ENCODE data around the gene DHX35. TPM values are rescaled to one million over a fixed set of nuclear protein-coding genes. Genes with fewer than 3 reads are reported as not detected.
A peak's percentile ranks its signal among the peaks of the same experiment; 100 is the strongest.

Gene DHX35
- total and polyA plus RNA-seq, 2 of the 13 experiments (the other 11 are each of a cell fraction or from before 2014, with no cell fraction given): 25.8 to 28.7 TPM

DNA sequence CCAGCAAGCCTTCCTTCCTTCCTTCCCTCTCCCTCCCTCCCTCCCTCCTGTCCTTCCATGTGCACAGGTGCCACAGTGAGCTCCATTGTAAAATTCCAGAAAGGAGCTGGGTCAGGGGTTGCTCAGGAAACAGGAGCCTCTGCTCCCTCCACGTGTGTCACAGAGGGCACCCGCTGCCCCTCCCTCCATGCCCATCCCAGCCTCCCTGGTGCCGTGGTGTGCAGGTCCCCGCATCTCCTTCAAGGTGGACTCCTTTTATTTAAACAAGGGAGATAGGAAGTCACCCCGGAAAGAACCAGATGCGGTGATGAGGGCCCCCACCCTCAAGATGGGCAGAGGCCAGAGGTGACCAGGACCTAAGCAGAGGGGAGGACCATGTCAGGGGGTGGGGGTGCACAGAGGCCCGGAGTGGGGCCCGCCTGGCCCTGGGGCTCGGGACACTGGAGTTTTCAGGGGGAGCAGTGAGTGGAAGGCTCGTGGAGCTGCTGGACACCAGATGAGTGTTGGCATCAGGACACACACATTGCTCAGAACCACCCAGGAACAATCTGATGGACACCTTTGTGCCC is 85.4 kb downstream of the DHX35 start:
- Histone ChIP-seq H4K20me1 (ENCODE audit: insufficient read depth, low read length) (no peaks in the 10 kb centered on the region), H3K27me3 (ENCODE audit: control insufficient read depth in 1 of 2, insufficient read depth in 2 of 2, low read length in 2 of 2) (peaks cover 0 to 5% of the 10 kb centered on the region in 2 experiments; a peak in 2 of 5 replicates), H3K4me2 (ENCODE audit: low read depth, low read length) (no peak overlapping the region), H3K27ac (ENCODE audit: extremely low read length, insufficient read depth, low read length) (no peak overlapping the region), H2AFZ (ENCODE audit: low read length) (no peak overlapping the region), H3K79me2 (ENCODE audit: insufficient read depth, low read length) (no peaks in the 10 kb centered on the region), H3K4me1 (ENCODE audit: insufficient read depth, low read length) (peaks cover 22% of the 10 kb centered on the region), H3K4me3 (replicated peaks in 1 of 3; ENCODE audit: insufficient read depth in 1 of 3, low read depth in 2 of 3, low read length in 3 of 3) (no peak overlapping the region), H3K9ac (ENCODE audit: insufficient read depth, low read depth, low read length) (no peak overlapping the region), H3K36me3 (replicated peaks in 1 of 2; ENCODE audit: control insufficient read depth in 1 of 2, insufficient read depth in 2 of 2, low read length in 2 of 2) (peaks cover 8 to 9% of the 10 kb centered on the region in 2 experiments; a peak in 4 of 5 replicates), H3K9me3 (ENCODE audit: low read length) (no peaks in the 10 kb centered on the region)
- DNase-seq (ENCODE audit: low spot score) (no peak), FAIRE-seq (no peak), ATAC-seq (peak; percentile 0; the same call in 1 of the 3 replicates)
- intact Hi-C loops (cut with micrococcal nuclease; ENCODE audit: unreplicated experiment) (loop anchor here (5.0 to 10.0 kb wide), 2 partner anchors 83 to 400 kb away; partner anchors contain the start of gene DHX35), in situ Hi-C loops (cut with HindIII; ENCODE audit: extremely low pct_ligation_motif_present, low pct_unique_long_range_greater_than_20kb) (loop anchor here (5.0 to 25.0 kb wide), 3 partner anchors 35 to 410 kb away; no protein-coding TSS in a partner anchor)
- POLR2A ChIA-PET: interaction anchor here (1.1 kb wide), 1 partner anchor 86 kb away, joined by 3 read pairs; the partner anchor contains the start of gene DHX35
- CTCF ChIA-PET (ENCODE audit: low intra/inter-chr PET ratio, low total read pairs): interaction anchor here (0.6 to 4.8 kb wide), 5 partner anchors 27 to 153 kb away, joined by 3 to 96 read pairs (median 3); partner anchors contain the start of gene FAM83D
- WGBS (ENCODE audit: low lambda C conversion rate): 74% methylated on average over 10 of the region's 10 CpGs
- no TSS peak for BruUV-seq (replicated peaks)
- no peak for TF ChIP-seq BRD4 (CRISPR knock-in tag; IDR thresholded peaks at IDR 0.05)
- 0 out of 2 replicates have a peak, but pooled peaks have one; percentile 25 for TF ChIP-seq BORCS8-MEF2B (CRISPR knock-in tag; IDR thresholded peaks at IDR 0.05)
- TF ChIP-seq NFAT5 (CRISPR knock-in tag; IDR thresholded peaks at IDR 0.05): 0 out of 2 replicates have a peak, but pooled peaks have one; percentile 45
- TF ChIP-seq MAZ (IDR thresholded peaks at IDR 0.05; ENCODE audit: borderline replicate concordance, low read depth, low read length): no peak
- 0 out of 2 replicates have a peak, but pooled peaks have one; percentile 1 for TF ChIP-seq MAZ (CRISPR knock-in tag; IDR thresholded peaks at IDR 0.05; ENCODE audit: low read depth)
- 0 out of 2 replicates have a peak, but pooled peaks have one; percentile 16 for TF ChIP-seq ZNF737 (CRISPR knock-in tag; IDR thresholded peaks at IDR 0.05; ENCODE audit: borderline replicate concordance)
- no peak for TF ChIP-seq FOXP1 (IDR thresholded peaks at IDR 0.05)
- no peak for TF ChIP-seq FOXP1 (CRISPR knock-in tag; IDR thresholded peaks at IDR 0.05)
- TF ChIP-seq, protein P1, sequence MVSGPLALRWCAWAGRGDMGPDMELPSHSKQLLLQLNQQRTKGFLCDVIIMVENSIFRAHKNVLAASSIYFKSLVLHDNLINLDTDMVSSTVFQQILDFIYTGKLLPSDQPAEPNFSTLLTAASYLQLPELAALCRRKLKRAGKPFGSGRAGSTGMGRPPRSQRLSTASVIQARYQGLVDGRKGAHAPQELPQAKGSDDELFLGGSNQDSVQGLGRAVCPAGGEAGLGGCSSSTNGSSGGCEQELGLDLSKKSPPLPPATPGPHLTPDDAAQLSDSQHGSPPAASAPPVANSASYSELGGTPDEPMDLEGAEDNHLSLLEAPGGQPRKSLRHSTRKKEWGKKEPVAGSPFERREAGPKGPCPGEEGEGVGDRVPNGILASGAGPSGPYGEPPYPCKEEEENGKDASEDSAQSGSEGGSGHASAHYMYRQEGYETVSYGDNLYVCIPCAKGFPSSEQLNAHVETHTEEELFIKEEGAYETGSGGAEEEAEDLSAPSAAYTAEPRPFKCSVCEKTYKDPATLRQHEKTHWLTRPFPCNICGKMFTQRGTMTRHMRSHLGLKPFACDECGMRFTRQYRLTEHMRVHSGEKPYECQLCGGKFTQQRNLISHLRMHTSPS (CRISPR knock-in tag; IDR thresholded peaks at IDR 0.05; ENCODE audit: low read depth): 0 out of 2 replicates have a peak, but pooled peaks have one; percentile 35
- 0 out of 2 replicates have a peak, but pooled peaks have one; percentile 16 for TF ChIP-seq ZC3H13 (CRISPR knock-in tag; IDR thresholded peaks at IDR 0.05)
- TF ChIP-seq, protein P2, sequence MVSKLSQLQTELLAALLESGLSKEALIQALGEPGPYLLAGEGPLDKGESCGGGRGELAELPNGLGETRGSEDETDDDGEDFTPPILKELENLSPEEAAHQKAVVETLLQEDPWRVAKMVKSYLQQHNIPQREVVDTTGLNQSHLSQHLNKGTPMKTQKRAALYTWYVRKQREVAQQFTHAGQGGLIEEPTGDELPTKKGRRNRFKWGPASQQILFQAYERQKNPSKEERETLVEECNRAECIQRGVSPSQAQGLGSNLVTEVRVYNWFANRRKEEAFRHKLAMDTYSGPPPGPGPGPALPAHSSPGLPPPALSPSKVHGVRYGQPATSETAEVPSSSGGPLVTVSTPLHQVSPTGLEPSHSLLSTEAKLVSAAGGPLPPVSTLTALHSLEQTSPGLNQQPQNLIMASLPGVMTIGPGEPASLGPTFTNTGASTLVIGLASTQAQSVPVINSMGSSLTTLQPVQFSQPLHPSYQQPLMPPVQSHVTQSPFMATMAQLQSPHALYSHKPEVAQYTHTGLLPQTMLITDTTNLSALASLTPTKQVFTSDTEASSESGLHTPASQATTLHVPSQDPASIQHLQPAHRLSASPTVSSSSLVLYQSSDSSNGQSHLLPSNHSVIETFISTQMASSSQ (IDR thresholded peaks at IDR 0.05; ENCODE audit: low read depth): no peak
- TF ChIP-seq, protein P2 (CRISPR knock-in tag; IDR thresholded peaks at IDR 0.05; ENCODE audit: borderline replicate concordance): no peak

Measured in HepG2 (cell line).